ENCODE measurements around the gene DNAH17.
A peak's percentile ranks its signal among the peaks of the same experiment; 100 is the strongest.

Gene DNAH17

DNA sequence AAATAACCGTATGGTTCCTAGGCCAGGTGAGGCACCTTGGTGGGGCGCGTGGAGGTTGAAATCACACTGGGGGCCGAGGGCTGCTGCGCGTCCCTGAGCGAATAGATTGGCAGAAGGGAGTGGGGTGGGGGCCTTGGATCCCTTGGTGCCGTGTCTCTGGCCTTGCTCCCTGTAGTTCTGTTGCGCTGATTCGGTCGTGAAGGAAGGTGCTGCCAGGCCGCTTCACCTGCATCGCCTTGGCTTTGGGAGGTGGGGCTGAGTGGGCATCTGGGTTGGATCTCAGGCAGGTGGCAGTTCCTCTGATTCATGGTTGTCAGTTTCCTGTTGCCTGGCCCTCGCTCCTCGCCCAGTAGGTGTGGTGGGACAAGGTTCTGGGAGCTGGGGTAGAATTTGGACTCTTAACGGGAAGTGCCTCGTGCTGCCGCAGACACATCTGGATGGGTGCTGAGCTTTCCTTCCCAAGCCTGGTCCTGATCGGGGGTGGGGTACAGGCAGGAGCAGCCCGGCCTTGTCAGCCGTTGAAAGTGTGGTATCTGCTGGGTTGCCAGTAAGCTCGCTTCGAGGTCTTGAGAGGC, 168.6 kb downstream of the DNAH17 start:
- no peak for DNase-seq

DNA sequence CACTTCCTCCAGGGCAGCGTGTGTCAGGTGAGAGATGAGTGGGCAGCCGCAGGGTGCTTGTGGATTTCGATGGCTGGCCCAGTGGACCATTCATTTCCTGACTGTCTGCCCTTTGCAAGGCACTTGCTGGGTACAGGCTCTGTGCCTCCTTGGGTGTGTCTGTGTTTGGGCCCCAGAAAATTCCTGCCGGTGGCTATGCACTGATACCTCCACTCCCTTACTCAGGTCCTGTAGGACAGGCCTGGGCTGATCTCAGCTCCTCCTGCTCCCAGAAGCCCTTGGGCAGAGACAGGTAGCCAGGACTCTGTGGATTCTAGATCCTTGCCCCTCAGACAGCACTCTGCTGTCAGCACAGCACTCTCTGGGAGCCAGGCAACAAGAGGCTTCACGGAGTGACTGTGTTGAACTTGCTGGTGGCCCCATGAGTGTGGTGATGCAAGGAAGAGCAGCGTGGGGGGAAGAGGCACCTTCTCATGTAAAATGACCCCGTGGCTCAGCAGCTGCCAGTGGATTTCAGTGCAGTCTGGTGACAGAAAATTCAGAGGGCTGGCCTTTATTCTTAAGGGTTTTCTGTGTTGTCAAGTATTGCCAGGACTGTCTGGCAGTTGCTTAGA, 169.7 kb downstream of the DNAH17 start:
- DNase-seq = peak in 1 of 2 experiments; percentile 8

DNA sequence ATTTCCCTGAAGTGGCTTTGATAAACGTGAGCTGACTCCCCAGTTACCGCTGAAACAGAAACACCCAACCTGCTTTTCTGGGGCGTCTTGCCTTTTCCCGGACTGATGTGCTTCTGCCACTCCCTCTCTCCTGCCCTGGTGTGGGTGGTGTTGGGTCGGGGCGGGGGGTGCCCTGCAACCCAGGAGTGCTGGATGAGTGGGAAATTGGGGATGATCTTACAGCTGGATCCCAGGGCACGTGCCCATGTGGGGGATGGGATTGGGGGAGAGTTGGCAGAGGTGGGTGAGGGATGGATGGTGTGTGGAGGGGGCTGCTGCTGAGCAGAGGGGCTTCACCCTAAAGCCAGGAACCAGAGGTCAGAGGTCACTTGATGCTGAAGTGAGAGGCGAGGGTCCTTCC, 170.3 kb downstream of the DNAH17 start:
- DNase-seq = no peak

DNA sequence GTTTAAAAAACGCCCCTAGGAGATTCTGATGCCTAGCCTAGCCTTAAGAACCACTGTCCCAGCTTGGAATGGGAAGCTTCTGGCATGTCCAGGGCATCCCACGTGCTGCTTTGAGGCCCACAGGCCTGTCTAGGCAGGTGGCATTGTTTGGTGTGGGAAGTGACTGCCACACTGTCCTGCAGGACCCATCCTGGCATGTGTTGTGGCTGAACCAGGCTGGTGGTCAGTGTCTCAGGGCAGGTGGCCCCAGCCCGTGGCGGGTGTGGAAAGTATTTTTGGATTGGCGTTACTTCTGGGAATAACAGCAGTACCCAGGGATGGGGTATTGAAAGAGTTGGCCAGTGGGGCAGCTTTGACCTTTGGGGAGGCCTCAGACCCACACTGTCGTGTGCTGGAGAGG, 170.8 kb downstream of the DNAH17 start:
- no peak for DNase-seq

DNA sequence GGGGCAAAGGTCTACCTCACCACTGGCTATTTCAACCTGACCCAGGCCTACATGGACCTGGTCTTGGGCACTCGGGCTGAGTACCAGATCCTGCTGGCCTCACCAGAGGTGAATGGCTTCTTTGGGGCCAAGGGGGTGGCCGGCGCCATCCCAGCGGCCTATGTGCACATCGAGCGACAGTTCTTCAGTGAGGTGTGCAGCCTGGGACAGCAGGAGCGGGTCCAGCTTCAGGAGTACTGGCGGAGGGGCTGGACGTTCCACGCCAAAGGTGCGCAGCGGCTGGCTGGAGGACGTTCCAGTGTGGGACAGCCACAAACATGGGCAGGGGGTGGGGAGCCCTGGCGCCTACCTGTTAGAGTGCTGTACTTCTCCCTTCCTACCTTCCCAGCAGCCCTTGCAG, 173.4 kb downstream of the DNAH17 start:
- no peak for DNase-seq

DNA sequence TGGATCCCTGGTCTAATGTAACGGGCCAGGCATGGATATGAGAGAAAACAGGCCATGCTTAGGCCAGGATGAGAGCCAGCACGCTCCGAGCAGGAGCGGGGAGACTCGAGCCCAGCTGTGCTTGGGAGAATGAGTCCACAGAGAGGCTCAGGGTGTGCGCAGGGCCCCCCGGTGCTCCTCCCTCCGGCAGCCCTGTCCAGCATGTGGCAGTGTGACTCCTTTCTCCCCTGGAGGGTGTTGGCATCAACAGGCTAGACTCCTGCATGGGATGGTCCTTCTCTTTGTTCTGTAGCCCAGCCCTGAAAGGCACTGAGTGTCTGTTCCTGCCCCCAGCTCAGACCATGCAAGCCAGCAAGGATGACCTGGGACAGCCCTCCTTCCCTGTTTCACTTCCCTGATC, 175.3 kb downstream of the DNAH17 start:
- DNase-seq = no peak

DNA sequence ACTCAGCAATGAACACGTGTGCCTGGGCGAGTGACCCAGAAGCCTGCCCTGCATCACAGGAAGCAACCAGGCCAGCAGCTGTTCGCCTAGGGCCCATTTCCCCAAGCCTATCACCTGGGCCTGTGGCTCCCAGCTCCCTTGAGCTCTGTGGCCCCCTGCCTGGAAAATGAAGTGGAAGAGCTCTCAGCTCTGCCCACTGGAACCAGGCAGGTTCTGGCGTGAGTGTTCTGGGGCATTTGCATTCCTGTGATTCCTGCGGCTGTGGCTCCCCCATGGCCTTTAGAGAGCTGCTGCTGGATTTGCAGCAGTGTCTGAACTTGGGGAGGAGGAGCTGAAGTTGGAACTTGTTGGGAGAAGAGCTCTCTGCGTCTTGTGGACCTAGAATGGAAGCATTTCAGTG, 175.9 kb downstream of the DNAH17 start:
- DNase-seq = no peak

DNA sequence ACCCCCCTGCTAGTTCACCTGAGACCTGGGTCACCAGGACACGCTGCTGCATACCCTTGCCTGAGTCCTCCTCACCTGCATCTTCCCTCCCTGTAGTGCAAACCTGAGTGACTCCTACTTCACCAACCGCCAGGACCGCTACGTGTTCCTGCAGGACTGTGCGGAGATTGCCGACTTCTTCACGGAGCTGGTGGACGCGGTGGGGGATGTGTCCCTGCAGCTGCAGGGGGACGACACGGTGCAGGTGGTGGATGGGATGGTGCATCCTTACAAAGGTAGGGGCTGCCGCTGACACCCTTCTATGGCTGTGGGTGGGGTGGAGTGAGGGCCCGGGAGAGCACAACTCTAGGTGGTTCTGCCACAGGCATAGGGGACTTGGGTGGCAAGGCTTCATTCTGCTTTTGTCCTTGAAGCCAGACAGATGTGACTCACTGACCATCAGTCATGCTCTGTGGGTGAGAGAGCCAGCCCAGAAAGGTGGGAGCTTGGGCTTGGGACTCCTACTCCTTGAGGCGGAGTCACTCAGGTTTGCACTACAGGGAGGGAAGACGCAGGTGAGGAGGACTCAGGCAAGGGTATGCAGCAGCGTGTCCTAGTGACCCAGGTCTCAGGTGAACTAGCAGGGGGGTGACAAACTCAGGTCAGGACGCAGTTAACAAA, 176.5 kb downstream of the DNAH17 start:
- no peak for DNase-seq

DNA sequence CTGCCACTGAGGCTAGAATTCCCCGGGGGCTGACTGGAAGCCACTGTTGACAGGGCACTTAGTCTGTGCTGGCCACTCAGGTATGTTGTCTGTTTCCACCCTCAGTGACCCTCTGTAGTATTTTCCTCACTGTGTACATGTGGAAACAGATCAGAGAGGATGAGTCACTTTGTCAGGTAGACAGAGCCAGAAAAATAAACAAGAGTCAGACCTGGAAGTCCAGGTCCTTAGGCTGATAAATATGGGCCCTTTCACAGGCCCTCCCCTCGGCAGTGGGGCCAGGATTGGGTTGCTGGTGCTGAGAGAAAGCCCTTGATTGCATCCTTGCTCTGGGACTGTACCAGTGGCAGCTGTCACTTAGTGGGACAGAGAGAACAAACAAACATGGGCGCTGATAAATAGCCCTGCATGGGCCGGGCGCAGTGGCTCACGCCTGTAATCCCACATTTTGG, 177.5 kb downstream of the DNAH17 start:
- no peak for DNase-seq

DNA sequence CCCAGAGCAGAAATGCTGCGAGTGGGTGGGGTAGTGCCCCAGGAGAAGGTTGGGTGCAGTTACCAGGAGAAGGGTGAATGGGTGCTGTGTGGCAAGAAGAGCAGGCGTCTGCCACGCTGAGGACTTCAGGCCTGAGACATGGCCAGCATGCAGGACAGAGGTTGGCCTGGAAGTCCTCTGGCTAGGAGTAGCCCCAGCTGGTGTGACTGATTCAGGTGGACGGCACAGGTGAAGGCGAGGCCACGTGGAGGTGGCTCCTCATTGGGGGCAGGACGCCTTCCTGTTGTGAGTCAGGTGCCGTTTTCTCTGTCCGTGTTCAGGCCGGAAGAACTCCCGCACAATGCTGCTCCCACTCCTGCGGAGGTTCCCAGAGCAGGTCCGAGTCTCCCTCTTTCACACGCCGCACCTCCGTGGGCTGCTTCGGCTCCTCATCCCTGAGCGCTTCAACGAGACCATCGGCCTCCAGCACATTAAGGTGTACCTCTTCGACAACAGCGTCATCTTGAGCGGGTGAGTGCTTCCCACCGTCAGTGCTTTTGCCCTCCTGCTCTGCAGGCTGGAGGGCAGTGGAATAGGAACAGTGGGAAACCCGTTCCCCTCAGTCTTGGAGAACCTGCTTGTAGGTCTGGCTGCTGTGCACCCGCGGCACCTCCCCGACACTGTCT, 178.0 kb downstream of the DNAH17 start:
- no peak for DNase-seq

DNA sequence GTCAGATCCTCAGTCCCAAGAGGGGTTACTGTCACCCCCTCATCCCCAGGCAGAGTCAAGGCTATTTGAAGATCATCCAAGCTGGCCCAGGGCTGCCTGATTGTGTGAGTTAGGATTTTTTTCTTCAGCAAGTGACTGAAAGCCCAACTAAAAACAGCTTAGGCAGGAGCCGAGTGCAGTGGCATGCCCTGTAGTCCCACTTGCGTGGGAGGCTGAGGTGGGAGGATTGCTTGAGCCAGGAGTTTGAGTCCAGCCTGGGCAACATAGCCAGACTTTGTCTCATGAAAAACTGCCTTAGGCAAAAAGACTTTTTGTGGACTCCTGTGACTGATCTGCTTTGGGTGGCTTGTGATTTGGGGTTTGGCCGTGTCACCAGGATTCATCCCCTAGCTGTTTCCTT, 178.8 kb downstream of the DNAH17 start:
- no peak for DNase-seq

DNA sequence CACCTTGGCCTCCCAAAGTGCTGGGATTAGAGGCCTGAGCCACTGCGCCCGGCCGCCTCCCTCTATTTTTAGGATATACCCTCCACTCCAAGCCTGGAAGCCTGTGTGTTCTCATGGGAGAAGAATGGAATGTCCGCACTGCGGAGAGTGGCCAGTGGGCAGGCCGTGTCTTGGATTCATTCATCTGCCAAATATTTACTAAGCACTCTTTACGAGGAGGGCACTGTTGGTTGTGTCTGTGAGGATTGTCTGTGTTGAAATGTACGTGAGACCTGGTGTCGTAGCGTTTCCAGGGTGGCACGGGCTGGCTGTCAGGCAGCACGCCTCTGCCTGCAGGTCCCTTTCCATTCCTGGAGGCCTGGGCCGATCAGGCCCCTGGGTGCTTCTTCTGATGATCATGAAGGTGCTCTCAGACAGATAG, 179.5 kb downstream of the DNAH17 start:
- no peak for DNase-seq

DNA sequence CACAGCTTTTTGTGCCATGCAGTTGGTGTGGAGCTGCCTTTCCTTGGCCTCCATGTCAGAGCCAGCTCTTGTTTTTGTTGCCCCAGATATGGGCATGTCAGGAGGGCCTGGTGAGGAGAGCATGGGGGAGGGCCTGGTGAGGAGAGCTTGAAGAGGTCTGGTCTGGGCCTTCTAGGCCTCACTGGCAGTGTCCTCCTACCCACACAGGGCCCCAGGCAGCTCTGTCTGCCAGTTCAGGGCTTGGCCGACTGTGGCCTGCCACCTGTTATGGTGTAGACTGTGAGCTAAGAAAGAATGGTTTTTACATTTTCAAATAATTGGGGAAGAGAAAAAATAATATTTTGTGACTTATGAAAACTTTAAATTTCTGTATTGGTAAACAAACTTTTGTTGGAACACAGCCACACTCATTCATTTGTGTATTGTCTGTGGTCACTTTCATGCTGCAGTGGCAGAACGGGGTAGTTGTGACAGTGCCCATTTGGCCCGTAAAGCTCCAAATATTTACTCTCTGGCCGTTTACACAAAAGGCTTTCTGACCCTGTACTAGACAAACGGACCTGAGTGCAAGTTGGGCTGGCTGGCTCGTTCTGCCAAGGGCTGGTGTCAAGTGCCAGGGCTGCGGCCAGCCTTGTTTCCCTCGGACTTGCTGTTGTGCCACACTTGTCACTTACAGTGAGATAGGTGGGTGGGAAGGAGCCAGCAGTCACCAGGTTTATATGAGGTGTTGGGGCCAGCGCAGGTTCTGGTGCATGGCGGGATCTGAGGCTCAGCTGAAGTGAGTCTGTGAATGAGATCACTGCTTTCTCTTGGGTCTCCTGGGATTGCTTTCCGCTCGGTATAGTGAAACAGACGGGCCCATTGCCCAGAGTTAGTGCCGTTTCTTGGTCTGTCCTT, 180.5 kb downstream of the DNAH17 start:
- DNase-seq = no peak

DNA sequence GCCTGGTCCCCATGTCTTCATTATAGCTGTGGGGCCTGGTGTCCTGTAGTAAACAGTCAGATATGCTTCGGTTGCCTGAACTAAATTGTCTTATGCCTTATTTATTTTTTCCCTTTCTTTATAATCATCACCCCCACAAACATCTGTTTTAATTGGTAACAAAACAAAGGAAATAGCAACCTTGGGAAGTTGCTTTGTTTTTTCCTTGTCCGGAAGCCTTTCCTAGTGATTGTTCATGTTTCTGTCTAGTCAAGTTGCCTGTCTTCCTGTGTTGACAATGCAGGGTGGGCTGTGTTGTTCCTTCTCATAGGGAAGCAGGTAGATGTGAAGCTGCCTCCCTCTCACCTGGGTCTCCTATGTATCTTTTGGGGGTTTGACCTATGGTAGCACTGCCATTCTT, 182.0 kb downstream of the DNAH17 start:
- no peak for DNase-seq

DNA sequence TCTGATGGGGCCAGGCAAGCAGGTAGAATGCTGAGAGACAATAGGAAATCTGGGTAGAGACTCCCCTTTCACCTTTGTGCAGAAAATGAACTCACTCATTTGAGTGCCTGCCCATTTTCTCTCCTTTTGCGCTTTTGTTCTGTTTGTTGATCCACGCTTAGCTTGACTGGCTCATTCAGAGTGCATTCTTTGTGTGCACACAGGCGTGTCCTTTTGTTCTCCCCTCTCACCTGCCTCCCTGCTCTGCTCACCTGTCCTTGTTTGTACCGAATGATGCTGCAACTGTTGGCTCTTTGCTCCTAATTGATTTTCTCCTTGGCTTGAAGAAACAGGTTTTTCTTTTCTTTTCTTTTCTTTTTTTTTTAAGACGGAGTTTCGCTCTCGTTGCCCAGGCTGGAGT, 183.0 kb downstream of the DNAH17 start:
- DNase-seq = no peak

DNA sequence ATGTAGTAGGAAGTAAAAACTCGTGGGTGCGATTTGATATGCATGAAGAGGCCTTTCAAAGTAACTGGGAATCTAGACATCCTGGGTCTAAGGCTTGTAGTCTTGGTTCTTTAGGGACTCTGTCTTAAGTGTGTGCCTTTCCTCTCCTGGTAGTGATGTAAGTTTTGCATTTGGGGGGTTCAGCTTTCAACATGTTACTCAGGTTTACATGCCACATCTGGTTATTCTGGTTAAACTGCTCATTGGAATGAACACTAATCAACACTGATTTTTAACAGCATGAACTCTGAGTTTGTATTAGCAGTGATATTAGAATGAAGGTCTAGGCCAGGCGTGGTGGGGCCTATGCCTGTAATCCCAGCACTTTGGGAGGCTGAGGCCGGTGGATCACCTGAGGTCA, 183.6 kb downstream of the DNAH17 start:
- no peak for DNase-seq

DNA sequence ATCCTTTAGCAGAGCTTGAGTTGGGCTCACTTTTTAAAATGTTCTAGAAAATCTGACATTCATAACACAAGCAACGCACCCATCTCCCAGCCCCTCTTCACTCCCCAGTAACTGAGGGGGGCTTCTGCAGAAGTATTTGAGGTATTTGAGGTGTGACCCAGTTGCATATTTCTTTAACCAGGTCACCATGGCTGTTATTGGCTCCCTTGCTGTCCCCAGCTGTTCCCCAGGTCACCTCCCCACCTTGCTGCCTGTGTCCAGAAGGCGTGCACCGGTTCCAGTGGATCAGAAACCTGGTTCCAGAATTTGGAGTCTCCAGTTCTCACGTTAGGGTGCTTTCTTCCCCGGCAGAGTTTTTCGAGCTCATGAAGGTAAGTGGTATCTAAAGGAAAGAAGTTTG, 184.9 kb downstream of the DNAH17 start:
- no peak for DNase-seq

DNA sequence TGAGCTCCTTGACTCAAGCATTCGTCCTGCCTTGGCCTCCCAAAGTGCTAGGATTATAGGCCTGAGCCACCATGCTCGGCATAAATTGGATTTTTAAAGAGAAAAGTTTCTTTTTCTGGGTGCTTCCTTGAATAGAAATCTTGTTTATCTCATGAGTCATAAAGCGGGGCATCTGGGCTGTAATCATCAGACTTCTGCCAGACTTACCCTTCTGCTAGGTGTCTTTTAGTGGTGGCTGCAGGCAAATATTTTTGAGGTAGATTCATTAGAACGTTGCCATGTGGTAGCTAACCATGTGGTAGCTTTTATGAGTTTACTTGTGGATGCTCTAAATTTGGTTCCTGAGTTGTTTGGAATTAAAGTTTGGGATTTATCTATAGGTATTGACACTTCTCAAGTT, 185.4 kb downstream of the DNAH17 start:
- DNase-seq = no peak

DNA sequence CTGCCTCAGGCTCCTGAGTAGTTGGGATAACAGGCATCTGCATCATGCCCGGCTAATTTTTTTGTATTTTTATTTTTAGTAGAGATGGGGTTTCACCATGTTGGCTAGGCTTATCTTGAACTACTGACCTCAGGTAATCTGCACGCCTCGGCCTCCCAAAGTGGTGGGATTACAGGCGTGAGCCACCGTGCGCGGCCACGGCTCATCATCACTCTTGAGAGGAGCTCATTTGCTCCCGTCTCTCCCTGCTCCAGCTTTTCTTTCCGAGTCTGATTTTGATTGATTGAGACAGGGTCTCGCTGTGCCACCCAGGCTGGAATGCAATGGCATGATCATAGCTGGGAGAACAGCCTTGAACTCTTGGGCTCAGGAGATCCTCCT, 186.2 kb downstream of the DNAH17 start:
- no peak for DNase-seq

DNA sequence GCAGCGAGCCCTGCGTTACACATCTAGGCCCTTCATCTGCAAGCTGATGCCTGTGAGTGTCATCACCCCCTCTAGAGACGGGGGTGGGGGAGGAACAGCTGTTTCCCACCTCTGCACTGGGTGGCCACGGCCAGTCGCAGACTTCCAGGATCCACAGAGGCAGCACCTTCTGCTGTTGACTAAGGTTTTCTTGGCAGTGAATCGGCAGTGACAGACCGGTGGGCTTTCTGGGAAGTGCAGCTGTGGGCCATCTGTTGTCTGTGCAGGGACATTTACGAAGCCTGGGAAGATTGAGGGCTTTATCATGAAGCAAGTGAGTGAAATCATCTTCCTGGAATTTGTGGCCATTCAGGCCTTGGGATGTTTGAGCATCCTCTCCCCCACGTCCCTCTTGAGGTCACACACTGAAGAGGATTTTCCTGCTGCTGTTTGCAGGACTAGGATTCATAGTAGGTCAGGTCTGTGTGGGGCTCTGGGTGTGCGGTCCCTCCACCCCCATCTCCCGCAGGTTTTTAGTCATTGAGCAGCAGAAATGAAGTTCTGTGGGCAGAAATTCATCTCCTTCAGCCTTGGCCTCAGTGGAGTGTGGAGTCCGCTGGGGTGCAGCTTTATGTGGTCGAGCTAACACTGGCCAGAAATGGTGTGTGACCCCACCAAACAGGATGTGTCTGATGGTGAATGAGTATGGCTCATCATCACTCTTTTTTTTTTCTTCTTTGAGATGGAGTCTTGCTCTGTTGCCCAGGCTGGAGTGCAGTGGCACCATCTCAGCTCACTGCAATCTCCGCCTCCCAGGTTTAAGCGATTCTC, 186.8 kb downstream of the DNAH17 start:
- no peak for DNase-seq

DNA sequence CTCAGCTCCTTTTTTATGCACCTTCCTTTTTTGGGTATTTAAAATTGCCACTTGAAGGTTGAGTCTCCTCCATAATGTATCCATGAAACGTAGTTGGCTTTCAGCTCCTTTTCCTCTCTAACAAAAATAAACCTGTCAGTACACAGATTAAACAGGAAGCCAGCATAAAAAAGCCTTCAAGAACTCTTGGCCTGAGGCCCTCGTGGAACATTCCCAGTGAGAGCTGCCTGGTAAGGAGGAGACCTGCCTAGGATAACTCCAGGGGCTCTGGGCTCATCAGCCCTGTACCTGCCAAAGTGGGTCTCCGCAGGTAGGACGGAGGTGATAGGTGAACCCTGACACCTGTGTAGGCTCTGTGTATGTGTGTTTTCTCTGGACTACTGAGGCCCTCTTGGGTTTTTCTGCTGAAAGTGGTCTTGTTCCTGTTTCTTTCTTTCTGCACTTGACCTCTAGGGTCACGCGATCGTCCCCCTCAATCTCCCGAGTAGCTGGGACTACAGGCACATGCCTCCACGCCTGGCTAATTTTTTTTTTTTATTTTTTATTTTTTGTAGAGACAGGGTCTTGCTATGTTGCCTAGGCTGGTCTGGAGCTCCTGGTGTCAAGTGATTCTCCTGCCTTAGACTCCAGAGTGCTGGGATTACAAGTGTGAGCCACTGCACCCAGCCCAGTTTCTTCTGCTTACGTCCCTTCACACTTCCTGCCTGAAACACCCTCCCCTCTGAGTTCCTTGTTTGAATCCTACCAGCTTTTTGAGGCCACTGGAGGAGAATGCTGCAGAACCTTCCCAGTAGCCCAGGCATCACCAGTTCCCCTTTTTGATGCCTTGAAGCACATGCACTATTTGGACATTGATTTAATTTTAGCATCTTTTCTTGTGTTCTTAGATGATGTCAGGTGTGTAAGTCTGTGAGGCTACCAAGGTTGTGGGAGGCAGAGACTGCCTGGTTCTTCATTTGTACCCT, 188.9 kb downstream of the DNAH17 start:
- DNase-seq = peak; percentile 99
